GM04503 (cell line): ENCODE measurements around the gene CDA.

Experiments used
- DNase-seq: peaks from one replicate; pipeline ENCODE4 v3.0.0-alpha.2; 2012; ENCODE audit warnings: low read depth

The CDA gene

DNA sequence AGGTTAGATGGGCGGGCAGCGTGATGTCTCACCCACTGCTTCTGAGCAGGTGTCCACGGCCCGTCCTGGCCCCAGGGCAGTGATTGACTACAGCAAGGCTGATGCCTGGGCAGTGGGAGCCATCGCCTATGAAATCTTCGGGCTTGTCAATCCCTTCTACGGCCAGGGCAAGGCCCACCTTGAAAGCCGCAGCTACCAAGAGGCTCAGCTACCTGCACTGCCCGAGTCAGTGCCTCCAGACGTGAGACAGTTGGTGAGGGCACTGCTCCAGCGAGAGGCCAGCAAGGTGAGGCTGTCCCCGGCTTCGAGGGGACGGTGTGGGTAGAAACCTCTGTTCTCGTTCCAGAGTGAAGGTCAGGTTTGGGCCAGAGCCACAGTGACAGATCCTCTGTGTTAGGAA, 60.0 kb downstream of the CDA start:
- DNase-seq = no peak

DNA sequence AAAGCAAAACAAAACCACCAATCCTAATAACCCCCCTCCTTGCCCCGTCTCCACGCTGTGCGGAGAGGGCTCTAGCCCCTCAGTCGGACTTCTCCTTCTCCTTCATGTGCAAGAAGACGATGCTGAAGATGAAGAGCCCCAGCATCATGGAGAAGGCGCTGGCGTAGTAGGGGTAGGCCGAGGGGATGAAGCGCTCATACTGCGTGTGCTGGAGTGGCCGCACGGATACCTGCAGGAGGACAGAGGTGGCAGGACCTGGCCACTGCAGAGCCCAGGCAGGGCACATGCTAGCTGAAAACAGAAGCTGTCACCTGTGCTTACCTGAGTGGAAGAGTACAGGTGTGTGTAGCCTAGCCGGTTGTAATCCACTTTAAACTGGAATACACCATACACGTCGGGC, 63.4 kb downstream of the CDA start:
- no peak for DNase-seq

DNA sequence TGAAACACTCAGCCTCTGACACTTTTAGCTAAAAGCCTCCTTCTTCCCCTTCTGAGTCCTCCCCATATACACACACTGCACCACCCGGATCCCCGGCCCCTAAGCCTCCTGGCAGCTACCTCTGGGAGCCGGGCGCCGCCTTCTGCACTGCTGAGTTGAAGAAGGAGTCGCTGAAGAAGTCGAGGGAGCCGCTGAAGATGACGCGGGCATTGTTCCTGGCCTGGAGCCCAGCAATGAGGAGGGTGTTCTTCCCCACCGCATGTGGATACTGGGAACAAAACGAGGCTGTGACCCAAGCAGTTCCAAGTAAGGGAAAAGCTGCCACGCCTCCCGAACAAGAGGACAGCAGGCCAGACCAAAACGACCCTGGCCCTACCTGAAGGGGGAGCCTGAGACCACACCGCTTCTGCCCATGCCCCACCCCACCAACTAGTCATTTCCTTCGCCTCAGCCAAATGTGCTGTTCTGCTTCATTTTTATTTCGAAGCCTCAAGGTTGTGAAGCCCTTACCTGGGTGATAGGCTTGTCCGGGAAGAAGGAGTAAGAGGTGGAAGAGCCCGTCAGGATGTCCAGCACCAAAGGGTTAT, 65.3 kb downstream of the CDA start:
- no peak for DNase-seq

GRCh38 chr1:20657024-20657423, 68.1 kb downstream of the CDA start:
- no peak for DNase-seq

- no peak for DNase-seq
Observed at GRCh38 chr1:20658166-20658915, 69.4 kb downstream of the CDA start.

GRCh38 chr1:20660363-20660762, 71.5 kb downstream of the CDA start:
- no peak for DNase-seq

GRCh38 chr1:20660847-20661206, 71.9 kb downstream of the CDA start:
- DNase-seq = no peak

GRCh38 chr1:20661207-20662109, 72.6 kb downstream of the CDA start, which contains the start of gene DDOST:
Gene DDOST, minus strand, starts transcription at chr1:20661369. Its CDS starts 19 bp downstream, at chr1:20661350.
- peak; percentile 92 for DNase-seq

- no peak for DNase-seq
Observed at GRCh38 chr1:20662110-20662475, 73.2 kb downstream of the CDA start.

DNA sequence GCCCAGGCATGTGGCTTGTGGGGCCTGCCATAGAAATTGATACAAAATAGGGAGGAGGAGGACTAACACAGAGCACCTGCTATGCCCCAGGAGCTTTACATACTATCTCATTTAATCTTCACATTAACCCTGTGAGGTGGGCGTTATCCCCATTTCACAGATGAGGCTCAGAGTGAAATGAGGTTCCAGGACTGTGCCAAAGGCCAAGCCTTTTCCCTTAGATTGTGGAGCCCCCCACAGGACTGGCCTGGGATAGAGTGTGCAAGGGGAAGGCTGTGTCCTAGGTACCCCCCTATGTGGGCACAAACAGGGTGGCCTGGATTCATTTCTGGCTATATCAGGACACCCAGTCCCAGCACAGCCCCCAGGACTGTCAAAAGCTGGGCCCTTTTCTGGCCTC, 74.5 kb downstream of the CDA start:
- DNase-seq = no peak

GRCh38 chr1:20663969-20664715, 75.2 kb downstream of the CDA start:
- no peak for DNase-seq

- DNase-seq = no peak
Observed at GRCh38 chr1:20665726-20666125, 76.8 kb downstream of the CDA start.

DNA sequence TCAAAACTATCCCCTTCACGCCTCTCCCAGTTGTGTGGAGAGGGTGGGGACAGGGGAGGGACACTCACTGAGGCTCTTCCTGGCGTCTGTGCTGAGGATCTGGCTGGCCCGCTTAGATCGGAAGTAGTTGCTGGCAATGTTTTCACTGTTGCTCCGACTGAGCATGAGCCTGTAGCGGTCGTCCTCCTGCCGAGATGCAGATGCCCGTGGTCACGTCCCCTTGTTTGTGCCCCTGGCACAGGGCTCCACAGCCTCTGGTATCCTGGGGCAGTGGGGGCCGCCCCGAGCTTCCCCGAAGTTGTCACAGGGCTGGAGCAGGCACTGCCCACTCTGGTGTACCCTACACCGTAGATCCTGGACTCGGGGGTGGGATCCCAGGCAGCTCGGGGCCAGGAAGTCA, 77.2 kb downstream of the CDA start:
- DNase-seq = no peak

GRCh38 chr1:20666804-20667203, 77.9 kb downstream of the CDA start:
- DNase-seq = no peak
